Activated naive CD8-positive, alpha-beta T cell treated with anti-CD3 and anti-CD28 coated beads, Interleukin-2, amount 50 U/mL, for 24 hours (primary cell): ENCODE data around the gene STXBP1.
A peak's percentile ranks its signal among the peaks of the same experiment; 100 is the strongest.

Experiments
- ATAC-seq: fragments of 150-1000 bp; cut with Tn5 transposase; one replicate; pipeline ENCODE4 v1.10.0; 2021
- DNase-seq: peaks from one replicate; pipeline ENCODE4 v3.0.0; 2021
- H3K27ac Mint-ChIP-seq: one replicate; pipeline ENCODE4 v1.8.0; 2021; ENCODE audit warnings: mild to moderate bottlenecking, mixed read lengths
- H3K27me3 Mint-ChIP-seq: one replicate; pipeline ENCODE4 v1.8.0; 2021; ENCODE audit warnings: mixed read lengths
- H3K36me3 Mint-ChIP-seq: one replicate; pipeline ENCODE4 v1.8.0; 2021; ENCODE audit warnings: low read depth, mixed read lengths
- H3K4me1 Mint-ChIP-seq: one replicate; pipeline ENCODE4 v1.8.0; 2021; ENCODE audit warnings: mixed read lengths
- H3K4me3 Mint-ChIP-seq: one replicate; pipeline ENCODE4 v1.8.0; 2021; ENCODE audit warnings: mild to moderate bottlenecking, moderate library complexity, mixed read lengths
- H3K9me3 Mint-ChIP-seq: one replicate; pipeline ENCODE4 v1.8.0; 2021; ENCODE audit warnings: mixed read lengths

STXBP1 gene

GRCh38 chr9:127698386-127698785, 86.3 kb downstream of the STXBP1 start:
- DNase-seq (no peak), ATAC-seq (no peak)
- H3K9me3 Mint-ChIP-seq: no peaks in the 10 kb centered on the region
- no peak overlapping the region for H3K4me3 Mint-ChIP-seq
- no peak overlapping the region for H3K27ac Mint-ChIP-seq
- peaks cover 16% of the 10 kb centered on the region for H3K4me1 Mint-ChIP-seq
- no peaks in the 10 kb centered on the region for H3K36me3 Mint-ChIP-seq
- no peaks in the 10 kb centered on the region for H3K27me3 Mint-ChIP-seq

GRCh38 chr9:127698985-127699670, 87.1 kb downstream of the STXBP1 start:
- no peaks in the 10 kb centered on the region for H3K36me3 Mint-ChIP-seq
- ATAC-seq: peak; percentile 99

GRCh38 chr9:127700140-127700539, 88.1 kb downstream of the STXBP1 start:
- Mint-ChIP-seq H3K4me1 (peaks cover 16% of the 10 kb centered on the region), H3K4me3 (peak overlapping the region; percentile 11), H3K9me3 (no peaks in the 10 kb centered on the region), H3K27me3 (no peaks in the 10 kb centered on the region), H3K36me3 (no peaks in the 10 kb centered on the region), H3K27ac (no peak overlapping the region)
- no peak for ATAC-seq
- no peak for DNase-seq

More at GRCh38 chr9:127698985-127699670, 87.1 kb downstream of the STXBP1 start:
- peak overlapping the region; percentile 71 for H3K4me3 Mint-ChIP-seq
- peak overlapping the region; percentile 35 for H3K27ac Mint-ChIP-seq
- peaks cover 16% of the 10 kb centered on the region for H3K4me1 Mint-ChIP-seq
- H3K27me3 Mint-ChIP-seq: no peaks in the 10 kb centered on the region
- no peaks in the 10 kb centered on the region for H3K9me3 Mint-ChIP-seq
- peak; percentile 90 for DNase-seq

- H3K4me3 Mint-ChIP-seq: no peak overlapping the region
- DNase-seq: no peak
- ATAC-seq: no peak
- H3K27me3 Mint-ChIP-seq: no peaks in the 10 kb centered on the region
- peaks cover 16% of the 10 kb centered on the region for H3K4me1 Mint-ChIP-seq
- no peak overlapping the region for H3K27ac Mint-ChIP-seq
- H3K36me3 Mint-ChIP-seq: no peaks in the 10 kb centered on the region
- no peaks in the 10 kb centered on the region for H3K9me3 Mint-ChIP-seq
Observed at GRCh38 chr9:127700594-127701255, 88.6 kb downstream of the STXBP1 start.

GRCh38 chr9:127703289-127703946, 91.3 kb downstream of the STXBP1 start:
- Mint-ChIP-seq H3K4me1 (peaks cover 23% of the 10 kb centered on the region), H3K4me3 (no peak overlapping the region), H3K27me3 (no peaks in the 10 kb centered on the region), H3K36me3 (no peaks in the 10 kb centered on the region), H3K9me3 (no peaks in the 10 kb centered on the region), H3K27ac (no peak overlapping the region)
- ATAC-seq (no peak), DNase-seq (no peak)

GRCh38 chr9:127705577-127706379, 93.7 kb downstream of the STXBP1 start:
- H3K4me3 Mint-ChIP-seq: no peak overlapping the region
- no peak overlapping the region for H3K27ac Mint-ChIP-seq
- ATAC-seq (no peak), DNase-seq (no peak)
- peaks cover 11% of the 10 kb centered on the region for H3K4me1 Mint-ChIP-seq
- no peaks in the 10 kb centered on the region for H3K36me3 Mint-ChIP-seq
- H3K27me3 Mint-ChIP-seq: no peaks in the 10 kb centered on the region
- H3K9me3 Mint-ChIP-seq: no peaks in the 10 kb centered on the region

GRCh38 chr9:127706836-127707241, 94.8 kb downstream of the STXBP1 start, which contains the start of gene CFAP157:
TSS of gene CFAP157 (plus strand) at chr9:127706988. CDS start at chr9:127707032, 44 bp downstream.
- H3K27me3 Mint-ChIP-seq: no peaks in the 10 kb centered on the region
- peaks cover 18% of the 10 kb centered on the region for H3K4me1 Mint-ChIP-seq
- H3K27ac Mint-ChIP-seq: peak within 1 kb of the TSS; percentile 68
- H3K9me3 Mint-ChIP-seq: no peaks in the 10 kb centered on the region
- no peak within 1 kb of the TSS for H3K4me3 Mint-ChIP-seq
- ATAC-seq: no peak
- DNase-seq: no peak
- H3K36me3 Mint-ChIP-seq: no peaks in the 10 kb centered on the region

GRCh38 chr9:127707766-127708165, 95.7 kb downstream of the STXBP1 start:
- DNase-seq: peak; percentile 32
- Mint-ChIP-seq H3K4me1 (peaks cover 18% of the 10 kb centered on the region), H3K36me3 (peaks cover 4% of the 10 kb centered on the region), H3K9me3 (no peaks in the 10 kb centered on the region), H3K27ac (peak overlapping the region; percentile 68), H3K4me3 (no peak overlapping the region), H3K27me3 (no peaks in the 10 kb centered on the region)
- ATAC-seq: peak; percentile 83

- H3K27ac Mint-ChIP-seq: no peak overlapping the region
Observed at GRCh38 chr9:127708952-127709587, 97.0 kb downstream of the STXBP1 start.

GRCh38 chr9:127710204-127710783, 98.2 kb downstream of the STXBP1 start:
- Mint-ChIP-seq H3K4me3 (no peak overlapping the region), H3K4me1 (peaks cover 24% of the 10 kb centered on the region), H3K27ac (no peak overlapping the region), H3K36me3 (peaks cover 4% of the 10 kb centered on the region), H3K27me3 (no peaks in the 10 kb centered on the region), H3K9me3 (no peaks in the 10 kb centered on the region)
- no peak for ATAC-seq
- DNase-seq: no peak

More at GRCh38 chr9:127708952-127709587, 97.0 kb downstream of the STXBP1 start:
- Mint-ChIP-seq H3K4me1 (peaks cover 21% of the 10 kb centered on the region), H3K4me3 (no peak overlapping the region), H3K27me3 (no peaks in the 10 kb centered on the region), H3K36me3 (peaks cover 4% of the 10 kb centered on the region), H3K9me3 (no peaks in the 10 kb centered on the region)
- no peak for ATAC-seq
- DNase-seq: no peak

- ATAC-seq (no peak), DNase-seq (no peak)
- Mint-ChIP-seq H3K27ac (no peak overlapping the region), H3K4me3 (no peak overlapping the region), H3K4me1 (peaks cover 28% of the 10 kb centered on the region), H3K27me3 (no peaks in the 10 kb centered on the region), H3K36me3 (peaks cover 4% of the 10 kb centered on the region), H3K9me3 (no peaks in the 10 kb centered on the region)
Observed at GRCh38 chr9:127711226-127711701, 99.2 kb downstream of the STXBP1 start.

GRCh38 chr9:127711831-127712274, 99.8 kb downstream of the STXBP1 start:
- no peak overlapping the region for H3K27ac Mint-ChIP-seq
- peaks cover 4% of the 10 kb centered on the region for H3K36me3 Mint-ChIP-seq
- H3K27me3 Mint-ChIP-seq: no peaks in the 10 kb centered on the region
- peaks cover 30% of the 10 kb centered on the region for H3K4me1 Mint-ChIP-seq
- DNase-seq: no peak
- H3K4me3 Mint-ChIP-seq: no peak overlapping the region
- no peaks in the 10 kb centered on the region for H3K9me3 Mint-ChIP-seq
- ATAC-seq: no peak

GRCh38 chr9:127712371-127712770, 100.3 kb downstream of the STXBP1 start:
- no peak overlapping the region for H3K27ac Mint-ChIP-seq
- H3K9me3 Mint-ChIP-seq: no peaks in the 10 kb centered on the region
- ATAC-seq (no peak), DNase-seq (no peak)
- H3K4me1 Mint-ChIP-seq: peaks cover 28% of the 10 kb centered on the region
- no peak overlapping the region for H3K4me3 Mint-ChIP-seq
- H3K36me3 Mint-ChIP-seq: peaks cover 4% of the 10 kb centered on the region
- no peaks in the 10 kb centered on the region for H3K27me3 Mint-ChIP-seq
